ENCODE results near the gene NDUFB6. TPM values are rescaled to one million over a fixed set of nuclear protein-coding genes. Genes with fewer than 3 reads are reported as not detected.

The NDUFB6 gene
- total and polyA plus RNA-seq, 10 of the 15 experiments (the other 5 are each of a cell fraction or from before 2014, with no cell fraction given): 26.3 to 269 (median 61.4) TPM

- intact Hi-C loops (cut with micrococcal nuclease; ENCODE audit: unreplicated experiment): no loop called here
- H4K20me1 ChIP-seq (ENCODE audit: control insufficient read depth, insufficient read depth): no peaks in the 10 kb centered on the region
- no peak overlapping the region for H3K4me2 ChIP-seq (ENCODE audit: control insufficient read depth, insufficient read depth)
- ATAC-seq (no peak), DNase-seq (ENCODE audit: low read depth, low spot score) (no peak), FAIRE-seq (no peak)
- ChIA-PET CTCF (interaction anchor here (1.1 to 5.4 kb wide), 3 partner anchors 13 to 188 kb away, joined by 3 to 21 read pairs (median 4); no protein-coding TSS in a partner anchor), RAD21 (ENCODE audit: unreplicated experiment) (no interaction called here), SMC1A (ENCODE audit: uncharacterized antibody, unreplicated experiment) (interaction anchor here (0.9 to 1.1 kb wide), 2 partner anchors 22 to 190 kb away, joined by 3 to 5 read pairs; no protein-coding TSS in a partner anchor), POLR2A (interaction anchor here (0.6 kb wide), 1 partner anchor 14 kb away, joined by 3 read pairs; no protein-coding TSS in a partner anchor)
- no peak overlapping the region for H3K27ac ChIP-seq (ENCODE audit: control insufficient read depth, insufficient read depth)
- 98% methylated on average over 26 of the region's 26 CpGs for WGBS (ENCODE audit: insufficient coverage, insufficient replicate concordance, low lambda C conversion rate, missing lambda C conversion rate)
- in situ Hi-C loops (cut with MboI): no loop called here
- no peak overlapping the region for H2AFZ ChIP-seq (ENCODE audit: control insufficient read depth, low read depth, low read length)
- H3K4me1 ChIP-seq (ENCODE audit: control insufficient read depth, insufficient read depth, low read length): no peaks in the 10 kb centered on the region; the same call in 1 of the 2 replicates
- no peak for TF ChIP-seq RELB (IDR thresholded peaks at IDR 0.05; ENCODE audit: low read depth)
- no peak for TF ChIP-seq NFXL1 (IDR thresholded peaks at IDR 0.05; ENCODE audit: borderline replicate concordance)
- no peak for TF ChIP-seq DPF2 (IDR thresholded peaks at IDR 0.05)
- no peak for TF ChIP-seq SMARCA5 (IDR thresholded peaks at IDR 0.05)
- peaks cover 9 to 13% of the 10 kb centered on the region in 2 experiments for H3K36me3 ChIP-seq (ENCODE audit: control insufficient read depth in 2 of 2, insufficient read depth in 2 of 2, low read length in 1 of 2)
- no peaks in the 10 kb centered on the region for H3K27me3 ChIP-seq (replicated peaks in 1 of 2; ENCODE audit: control insufficient read depth in 2 of 2, insufficient read depth in 2 of 2, low read length in 1 of 2)
- H3K9me3 ChIP-seq (replicated peaks; ENCODE audit: control insufficient read depth, insufficient read depth, low read length): no peaks in the 10 kb centered on the region
- no peak overlapping the region for H3K9ac ChIP-seq (ENCODE audit: control insufficient read depth, insufficient read depth, low read length)
- H3K4me3 ChIP-seq: no peak overlapping the region
- H3K79me2 ChIP-seq (ENCODE audit: control insufficient read depth, insufficient read depth, low read length): peaks cover 21% of the 10 kb centered on the region
- no TSS peak for BruUV-seq (replicated peaks)
These were observed 6.2 kb downstream of the NDUFB6 start for GRCh38 chr9:32566770-32567169.

- H3K27me3 ChIP-seq (replicated peaks in 1 of 2; ENCODE audit: control insufficient read depth in 2 of 2, insufficient read depth in 2 of 2, low read length in 1 of 2): no peaks in the 10 kb centered on the region
- H3K79me2 ChIP-seq (ENCODE audit: control insufficient read depth, insufficient read depth, low read length): peaks cover 13% of the 10 kb centered on the region
- H3K36me3 ChIP-seq (ENCODE audit: control insufficient read depth in 2 of 2, insufficient read depth in 2 of 2, low read length in 1 of 2): peaks cover 9 to 13% of the 10 kb centered on the region in 2 experiments
- no peak for FAIRE-seq
- H2AFZ ChIP-seq (ENCODE audit: control insufficient read depth, low read depth, low read length): no peak overlapping the region
- in situ Hi-C loops (cut with MboI) (no loop called here), intact Hi-C loops (cut with micrococcal nuclease; ENCODE audit: unreplicated experiment) (no loop called here)
- no peak overlapping the region for H3K4me2 ChIP-seq (ENCODE audit: control insufficient read depth, insufficient read depth)
- CTCF ChIA-PET: interaction anchor here (1.1 to 5.4 kb wide), 4 partner anchors 14 to 187 kb away, joined by 3 to 21 read pairs (median 4); no protein-coding TSS in a partner anchor
- no peak overlapping the region for H3K4me3 ChIP-seq
- DNase-seq (ENCODE audit: low read depth, low spot score): no peak
- no peak; the same call in 2 of the 3 replicates for ATAC-seq
- RAD21 ChIA-PET (ENCODE audit: unreplicated experiment): no interaction called here
- H3K27ac ChIP-seq (ENCODE audit: control insufficient read depth, insufficient read depth): no peak overlapping the region
- H3K9me3 ChIP-seq (replicated peaks; ENCODE audit: control insufficient read depth, insufficient read depth, low read length): no peaks in the 10 kb centered on the region
- POLR2A ChIA-PET: no interaction called here
- TF ChIP-seq HDGF (IDR thresholded peaks at IDR 0.05) (no peak), ZNF622 (IDR thresholded peaks at IDR 0.05) (no peak), CHD2 (IDR thresholded peaks at IDR 0.05; ENCODE audit: borderline replicate concordance, low read depth, low read length) (no peak), ASH2L (IDR thresholded peaks at IDR 0.05; ENCODE audit: borderline replicate concordance, low read depth) (no peak), NFXL1 (IDR thresholded peaks at IDR 0.05; ENCODE audit: borderline replicate concordance) (no peak), SPI1 (IDR thresholded peaks at IDR 0.05; ENCODE audit: borderline replicate concordance, insufficient read depth, low read depth, low read length) (peak; percentile 71), BCLAF1 (IDR thresholded peaks at IDR 0.05) (no peak), RFX5 (IDR thresholded peaks at IDR 0.05; ENCODE audit: low read depth, low read length) (no peak)
- H3K9ac ChIP-seq (ENCODE audit: control insufficient read depth, insufficient read depth, low read length): no peak overlapping the region
- 61% methylated on average over 6 of the region's 6 CpGs for WGBS (ENCODE audit: insufficient coverage, insufficient replicate concordance, low lambda C conversion rate, missing lambda C conversion rate)
- BruUV-seq (replicated peaks): no TSS peak
- no peaks in the 10 kb centered on the region; the same call in 1 of the 2 replicates for H3K4me1 ChIP-seq (ENCODE audit: control insufficient read depth, insufficient read depth, low read length)
- SMC1A ChIA-PET (ENCODE audit: uncharacterized antibody, unreplicated experiment): interaction anchor here (0.6 to 0.9 kb wide), 2 partner anchors 189 to 844 kb away, joined by 4 to 5 read pairs; no protein-coding TSS in a partner anchor
- H4K20me1 ChIP-seq (ENCODE audit: control insufficient read depth, insufficient read depth): no peaks in the 10 kb centered on the region
These were observed 7.0 kb downstream of the NDUFB6 start for GRCh38 chr9:32565967-32566366.

All from GM12878 (cell line).